Esophagus muscularis mucosa (tissue), 4 donors: Measurements from ENCODE around the gene OAF. TPM values are rescaled to one million over a fixed set of nuclear protein-coding genes. Genes with fewer than 3 reads are reported as not detected.
A peak's percentile ranks its signal among the peaks of the same experiment; 100 is the strongest.

Experiments used
- DNase-seq: peaks from one replicate; pipeline ENCODE4 v3.0.0-alpha.2; 2017; ENCODE audit errors: extremely low spot score
- H3K27ac ChIP-seq, 4 donors: fragments of 200-600 bp; sonication (generic); replicated peaks in 1 of 4; 1 replicate in 3 of 4; 2 replicates in 1 of 4; pipeline ENCODE4 v1.5.1; 2016 to 2019; ENCODE audit warnings: mild to moderate bottlenecking in 1 of 4
- H3K27me3 ChIP-seq, 4 donors: fragments of 200-600 bp; sonication (generic); one replicate each; pipeline versions ENCODE4 v1.5.1 to v1.6.0; 2016 to 2019
- H3K36me3 ChIP-seq, 4 donors: fragments of 200-600 bp; sonication (generic); one replicate each; pipeline ENCODE4 v1.5.1; 2016 to 2019
- H3K4me1 ChIP-seq, 4 donors: fragments of 200-600 bp; sonication (generic); one replicate each; pipeline ENCODE4 v1.5.1; 2016 to 2019
- H3K4me3 ChIP-seq, 4 donors: fragments of 200-600 bp; sonication (generic); 1 replicate in 2 of 4; 2 replicates in 2 of 4; pipeline ENCODE4 v1.5.1; 2016 to 2019; ENCODE audit warnings: mild to moderate bottlenecking in 4 of 4, moderate library complexity in 1 of 4
- H3K9me3 ChIP-seq, 4 donors: fragments of 200-600 bp; sonication (generic); 1 replicate in 3 of 4; 2 replicates in 1 of 4; pipeline ENCODE4 v1.5.1; 2016 to 2019
- EP300 ChIP-seq: sonication (generic); formaldehyde crosslinking; IDR thresholded peaks from one replicate; pipeline ENCODE4 v1.6.1; 2017; ENCODE audit warnings: antibody characterized with exemption
- POLR2A ChIP-seq: fragments of 450-650 bp; IDR thresholded peaks from one replicate; pipeline ENCODE4 v1.6.1; 2017; ENCODE audit warnings: antibody characterized with exemption, moderate library complexity, mild to moderate bottlenecking, low read depth
- POLR2AphosphoS5 ChIP-seq, 2 donors: sonication (generic); formaldehyde crosslinking; IDR thresholded peaks; one replicate each; pipeline ENCODE4 v1.6.1; 2017; ENCODE audit warnings: antibody characterized with exemption in 2 of 2
- WGBS: methylation state at CpG from one replicate; pipeline ENCODE4 v1.1.5; 2018; 5-methylcytosine and 5-hydroxymethylcytosine counted together
- intact Hi-C: fragments of 100-400 bp; cut with DNase I; formaldehyde crosslinking; loops from one replicate; pipeline ENCODE4 v1.15.1; 2023
- total RNA-seq, 4 donors: library from RNA; depleted of rRNA; stranded (reverse); fragments of >200 nt; gene quantifications; one replicate each; pipeline versions ENCODE4 v1.1.0 to v1.2.1, GENCODE V29; 2016
- TF ChIP-seq, protein P1 (sequence below), 3 experiments: fragments of 200-600 bp in 2 of 3; fragments of 450-650 bp in 1 of 3; sonication (generic) in 2 of 3; IDR thresholded peaks; one replicate each; pipeline ENCODE4 v1.5.1; 2017 to 2019; ENCODE audit warnings: antibody characterized with exemption in 3 of 3, mild to moderate bottlenecking in 2 of 3, moderate library complexity in 1 of 3

The OAF gene
- 10 to 100 TPM; 30.7 to 66.1 (median 58.1) TPM for total RNA-seq

DNA sequence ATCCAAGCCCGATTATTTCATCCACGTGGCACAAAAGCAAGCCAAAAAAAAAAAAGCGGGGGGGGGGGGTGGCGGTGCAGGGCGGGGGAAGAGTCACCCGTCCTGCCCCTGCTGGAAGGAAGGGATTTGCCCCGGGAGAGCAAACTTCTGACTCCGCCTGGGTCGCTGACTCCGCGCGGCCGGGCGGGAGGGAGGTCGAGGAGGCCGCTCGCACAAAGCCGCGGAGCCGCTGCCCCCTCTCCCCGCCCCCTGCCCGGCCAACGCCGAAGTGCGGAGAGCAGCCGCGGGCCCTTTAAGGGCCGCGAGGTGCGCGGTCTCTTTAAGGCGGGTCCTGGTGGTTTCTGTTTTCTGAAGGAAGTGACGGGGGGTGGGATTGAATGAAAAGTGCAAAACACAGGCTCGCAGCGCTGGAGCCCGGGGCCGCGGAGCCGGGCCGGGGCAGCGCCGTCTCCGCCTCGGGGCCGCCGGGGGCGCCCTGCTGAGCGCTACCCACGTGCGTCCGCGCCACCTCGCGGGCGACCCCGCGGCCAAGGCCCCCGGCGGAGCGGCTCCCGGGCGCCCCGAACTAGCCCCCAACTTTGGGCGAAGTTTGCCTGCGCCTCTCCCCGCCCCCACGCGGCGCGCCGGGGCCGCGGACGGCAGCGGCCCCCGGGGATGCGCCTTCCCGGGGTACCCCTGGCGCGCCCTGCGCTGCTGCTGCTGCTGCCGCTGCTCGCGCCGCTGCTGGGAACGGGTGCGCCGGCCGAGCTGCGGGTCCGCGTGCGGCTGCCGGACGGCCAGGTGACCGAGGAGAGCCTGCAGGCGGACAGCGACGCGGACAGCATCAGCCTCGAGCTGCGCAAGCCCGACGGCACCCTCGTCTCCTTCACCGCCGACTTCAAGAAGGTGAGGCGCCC is at the start of gene OAF:
Gene OAF (plus strand): TSS at position 407 of the 896 bp plus-strand sequence. CDS start 248 bp downstream, at position 655.
- peaks cover 28 to 76% (median 68%) of the 10 kb centered on the region in 4 donors for H3K4me1 ChIP-seq
- DNase-seq: no peak
- H3K27ac ChIP-seq: peak within 1 kb of the TSS; percentile 80 to 84 (median 80)
- under 1% methylated on average over 34 of the region's 108 CpGs for WGBS
- H3K27me3 ChIP-seq: no peaks in the 10 kb centered on the region
- no peaks in the 10 kb centered on the region for H3K9me3 ChIP-seq
- peak within 1 kb of the TSS; percentile 71 to 91 (median 76) for H3K4me3 ChIP-seq
- intact Hi-C loops: loop anchor here (5.0 kb wide), 1 partner anchor 34 kb away; no protein-coding TSS in a partner anchor
- peaks cover 0 to 5% (median 2%) of the 10 kb centered on the region in 4 donors for H3K36me3 ChIP-seq
- TF ChIP-seq EP300 (no peak), POLR2AphosphoS5 (IDR thresholded peaks at IDR 0.05) (peak; percentile 37 to 48)
- TF ChIP-seq, protein P1, sequence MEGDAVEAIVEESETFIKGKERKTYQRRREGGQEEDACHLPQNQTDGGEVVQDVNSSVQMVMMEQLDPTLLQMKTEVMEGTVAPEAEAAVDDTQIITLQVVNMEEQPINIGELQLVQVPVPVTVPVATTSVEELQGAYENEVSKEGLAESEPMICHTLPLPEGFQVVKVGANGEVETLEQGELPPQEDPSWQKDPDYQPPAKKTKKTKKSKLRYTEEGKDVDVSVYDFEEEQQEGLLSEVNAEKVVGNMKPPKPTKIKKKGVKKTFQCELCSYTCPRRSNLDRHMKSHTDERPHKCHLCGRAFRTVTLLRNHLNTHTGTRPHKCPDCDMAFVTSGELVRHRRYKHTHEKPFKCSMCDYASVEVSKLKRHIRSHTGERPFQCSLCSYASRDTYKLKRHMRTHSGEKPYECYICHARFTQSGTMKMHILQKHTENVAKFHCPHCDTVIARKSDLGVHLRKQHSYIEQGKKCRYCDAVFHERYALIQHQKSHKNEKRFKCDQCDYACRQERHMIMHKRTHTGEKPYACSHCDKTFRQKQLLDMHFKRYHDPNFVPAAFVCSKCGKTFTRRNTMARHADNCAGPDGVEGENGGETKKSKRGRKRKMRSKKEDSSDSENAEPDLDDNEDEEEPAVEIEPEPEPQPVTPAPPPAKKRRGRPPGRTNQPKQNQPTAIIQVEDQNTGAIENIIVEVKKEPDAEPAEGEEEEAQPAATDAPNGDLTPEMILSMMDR (IDR thresholded peaks at IDR 0.05): peak in 2 of 3 experiments; percentile 23 to 30

DNA sequence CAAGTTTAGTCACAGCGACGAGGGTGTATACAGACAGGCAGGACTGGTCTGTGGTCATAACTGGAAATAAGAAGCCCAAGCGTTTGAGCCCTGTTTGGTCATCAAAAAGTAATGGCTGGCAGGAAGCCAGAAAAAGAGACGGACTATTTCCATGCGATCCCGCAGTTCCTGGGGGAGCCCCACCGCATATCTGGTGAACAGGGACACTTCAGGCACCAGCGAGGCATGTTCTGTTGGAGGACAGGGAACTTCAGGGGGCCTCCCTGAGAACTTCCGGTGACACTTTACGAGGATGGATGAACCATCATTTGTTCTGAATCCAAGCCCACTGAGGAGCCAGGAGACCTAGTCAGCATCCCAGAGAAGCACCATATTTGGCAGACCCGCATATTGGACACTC is 43.2 kb upstream of the OAF start:
- Histone ChIP-seq H3K4me1 (peaks cover 10 to 34% (median 28%) of the 10 kb centered on the region in 4 donors), H3K4me3 (no peak overlapping the region), H3K27ac (no peak overlapping the region), H3K9me3 (no peaks in the 10 kb centered on the region), H3K27me3 (peaks cover 0 to 67% (median 13%) of the 10 kb centered on the region in 4 donors), H3K36me3 (no peaks in the 10 kb centered on the region)
- 75% methylated on average over 11 of the region's 11 CpGs for WGBS
- intact Hi-C loops: no loop called here
- TF ChIP-seq, protein P1 (IDR thresholded peaks at IDR 0.05): no peak
- TF ChIP-seq POLR2AphosphoS5 (IDR thresholded peaks at IDR 0.05) (no peak), EP300 (no peak)
- DNase-seq: peak; percentile 66

DNA sequence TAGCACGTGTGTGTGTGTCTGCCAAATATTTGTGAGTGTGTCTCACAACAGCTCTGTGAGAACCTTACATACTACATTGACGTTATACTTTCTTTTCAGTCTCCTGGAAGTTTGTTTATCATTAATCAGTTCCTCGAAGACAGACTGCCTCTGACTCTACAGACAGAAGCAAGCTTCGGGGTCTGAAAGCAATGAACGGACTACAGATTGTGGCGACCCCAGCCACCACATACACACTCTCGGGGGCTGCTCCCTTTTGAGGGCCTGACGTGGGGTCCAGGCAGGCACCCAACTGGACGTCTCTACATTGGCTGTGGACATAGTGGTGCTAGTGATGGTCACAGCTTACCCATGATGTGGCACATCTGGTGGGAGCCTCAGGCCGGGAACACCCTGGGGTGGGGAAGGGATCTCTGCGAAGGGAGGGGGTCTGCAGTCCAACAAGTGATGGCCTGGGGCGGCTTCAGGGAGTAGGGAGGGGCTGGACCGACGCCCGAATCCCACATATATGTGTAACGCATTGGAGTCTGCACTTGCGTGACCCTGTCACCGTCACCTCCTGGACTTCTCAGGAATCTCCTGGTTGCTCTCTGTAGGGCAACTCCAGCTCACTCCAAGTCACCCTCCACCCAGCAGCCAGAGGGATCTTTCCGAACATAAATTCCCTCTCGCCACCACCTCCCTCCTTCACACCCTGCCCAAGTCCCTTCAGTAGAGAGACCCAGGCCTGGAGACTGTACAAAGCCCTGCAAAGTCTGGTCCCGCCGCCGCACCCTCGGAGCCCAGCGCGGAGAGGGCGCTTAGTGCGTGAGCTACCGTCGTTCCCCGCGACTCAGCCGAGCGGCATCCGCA is 42.5 kb upstream of the OAF start:
- H3K27me3 ChIP-seq: peaks cover 0 to 72% (median 13%) of the 10 kb centered on the region in 4 donors
- intact Hi-C loops: no loop called here
- peak overlapping the region in 2 of 4 donors; percentile 35 to 40 for H3K27ac ChIP-seq

DNA sequence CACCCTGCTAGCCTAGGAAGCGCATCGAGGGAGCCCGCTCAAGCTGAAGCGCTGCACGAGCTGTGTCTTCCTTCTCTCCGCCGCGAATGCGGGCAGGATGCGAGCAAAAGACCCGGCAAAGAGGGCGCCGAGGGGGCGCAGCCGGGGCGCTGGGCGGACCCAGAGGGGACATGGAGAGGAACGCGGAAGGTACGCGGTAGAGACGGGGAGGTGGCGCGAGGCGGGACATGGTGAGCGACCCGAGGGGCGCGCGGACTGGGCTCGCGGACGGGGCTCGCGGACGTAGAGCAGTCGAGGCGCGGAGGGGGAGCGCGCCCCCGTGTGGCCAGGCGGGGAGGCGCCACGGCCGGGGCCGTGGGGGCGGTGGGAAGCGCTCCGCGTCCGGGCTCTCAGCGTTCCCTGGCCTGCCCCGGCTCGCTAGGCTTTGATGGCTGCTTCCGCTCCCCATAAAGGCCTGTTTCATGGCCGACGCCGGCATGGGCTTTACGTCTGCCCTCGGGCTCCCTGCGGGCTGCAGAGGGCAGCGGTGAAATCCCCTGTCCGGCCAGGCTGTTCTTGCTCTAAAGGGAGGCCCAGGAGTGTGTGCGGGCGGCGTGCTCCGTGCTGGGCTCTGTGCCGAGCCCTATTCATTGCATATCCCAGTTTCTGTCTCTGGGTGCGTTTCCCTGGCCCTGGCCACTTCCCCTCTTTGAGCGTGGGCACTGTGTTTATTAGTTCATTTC is 41.7 kb upstream of the OAF start:
- TF ChIP-seq, protein P1 (IDR thresholded peaks at IDR 0.05): peak in 2 of 3 experiments; percentile 76 to 93
- TF ChIP-seq POLR2AphosphoS5 (IDR thresholded peaks at IDR 0.05): no peak
- peak overlapping the region in 2 of 4 donors; percentile 35 to 40 for H3K27ac ChIP-seq
- 0% methylated on average over 10 of the region's 71 CpGs for WGBS

More for the DNA sequence above, 42.5 kb upstream of the OAF start:
- DNase-seq: no peak
- no peaks in the 10 kb centered on the region for H3K36me3 ChIP-seq
- H3K9me3 ChIP-seq: no peaks in the 10 kb centered on the region
- WGBS: 39% methylated on average over 18 of the region's 35 CpGs
- H3K4me1 ChIP-seq: peaks cover 11 to 34% (median 33%) of the 10 kb centered on the region in 4 donors
- TF ChIP-seq POLR2AphosphoS5 (IDR thresholded peaks at IDR 0.05) (no peak), EP300 (no peak), POLR2A (no peak)
- TF ChIP-seq, protein P1 (IDR thresholded peaks at IDR 0.05): no peak
- peak overlapping the region; percentile 51 to 64 (median 54) for H3K4me3 ChIP-seq

More for the DNA sequence above, 41.7 kb upstream of the OAF start:
- Histone ChIP-seq H3K4me3 (peak overlapping the region; percentile 51 to 64 (median 54)), H3K27me3 (peaks cover 0 to 75% (median 13%) of the 10 kb centered on the region in 4 donors), H3K36me3 (no peaks in the 10 kb centered on the region), H3K4me1 (peaks cover 11 to 35% (median 33%) of the 10 kb centered on the region in 4 donors), H3K9me3 (no peaks in the 10 kb centered on the region)
- DNase-seq: peak; percentile 92
- intact Hi-C loops: no loop called here
